Neuron (in vitro differentiated cells): ENCODE data around the gene YTHDC2.

Experiments
- H2AFZ ChIP-seq: one replicate; pipeline ENCODE4 v1.6.1; 2013; ENCODE audit warnings: low read depth, mild to moderate bottlenecking, inconsistent platforms, low read length, moderate library complexity
- H3K27me3 ChIP-seq: one replicate; pipeline ENCODE4 v1.6.1; 2013; ENCODE audit warnings: low read length; ENCODE audit not compliant: insufficient read depth
- H3K36me3 ChIP-seq: one replicate; pipeline ENCODE4 v1.6.1; 2013; ENCODE audit warnings: low read length; ENCODE audit not compliant: insufficient read depth
- H3K4me1 ChIP-seq: one replicate; pipeline ENCODE4 v1.6.1; 2013; ENCODE audit warnings: low read length; ENCODE audit not compliant: insufficient read depth
- H3K4me3 ChIP-seq: 2 replicates; pipeline ENCODE4 v1.5.1; 2013; ENCODE audit warnings: mild to moderate bottlenecking, low read length, moderate library complexity
- H3K9me3 ChIP-seq: one replicate; pipeline ENCODE4 v1.6.1; 2013; ENCODE audit warnings: low read length

The YTHDC2 gene

GRCh38 chr5:113502073-113502472 is 11.4 kb upstream of the YTHDC2 start:
- H3K27me3 ChIP-seq: peaks cover 7% of the 10 kb centered on the region
- no peaks in the 10 kb centered on the region for H3K9me3 ChIP-seq
- no peak overlapping the region for H2AFZ ChIP-seq
- H3K4me1 ChIP-seq: no peaks in the 10 kb centered on the region
- H3K36me3 ChIP-seq: no peaks in the 10 kb centered on the region
- H3K4me3 ChIP-seq: no peak overlapping the region

GRCh38 chr5:113503146-113503545 is 10.3 kb upstream of the YTHDC2 start:
- Histone ChIP-seq H3K36me3 (no peaks in the 10 kb centered on the region), H3K27me3 (peaks cover 7% of the 10 kb centered on the region), H3K4me3 (no peak overlapping the region), H3K4me1 (no peaks in the 10 kb centered on the region), H2AFZ (no peak overlapping the region), H3K9me3 (no peaks in the 10 kb centered on the region)

GRCh38 chr5:113505181-113505580 is 8.3 kb upstream of the YTHDC2 start:
- peaks cover 7% of the 10 kb centered on the region for H3K27me3 ChIP-seq
- H3K4me1 ChIP-seq: no peaks in the 10 kb centered on the region
- no peak overlapping the region for H3K4me3 ChIP-seq
- no peak overlapping the region for H2AFZ ChIP-seq
- H3K9me3 ChIP-seq: no peaks in the 10 kb centered on the region
- H3K36me3 ChIP-seq: no peaks in the 10 kb centered on the region

GRCh38 chr5:113507601-113508000 is 5.9 kb upstream of the YTHDC2 start:
- H3K4me3 ChIP-seq: no peak overlapping the region
- H2AFZ ChIP-seq: no peak overlapping the region
- H3K4me1 ChIP-seq: no peaks in the 10 kb centered on the region
- H3K36me3 ChIP-seq: no peaks in the 10 kb centered on the region
- peaks cover 4% of the 10 kb centered on the region for H3K27me3 ChIP-seq
- no peaks in the 10 kb centered on the region for H3K9me3 ChIP-seq

- Histone ChIP-seq H3K36me3 (no peaks in the 10 kb centered on the region), H3K27me3 (no peaks in the 10 kb centered on the region), H3K4me3 (no peak overlapping the region), H3K4me1 (no peaks in the 10 kb centered on the region), H2AFZ (no peak overlapping the region), H3K9me3 (no peaks in the 10 kb centered on the region)
These were observed 4.7 kb upstream of the YTHDC2 start for GRCh38 chr5:113508756-113509155.

GRCh38 chr5:113510836-113511451 is 2.5 kb upstream of the YTHDC2 start:
- no peak overlapping the region for H3K4me3 ChIP-seq
- H3K36me3 ChIP-seq: peaks cover 7% of the 10 kb centered on the region
- no peaks in the 10 kb centered on the region for H3K9me3 ChIP-seq
- H3K4me1 ChIP-seq: peaks cover 9% of the 10 kb centered on the region
- no peaks in the 10 kb centered on the region for H3K27me3 ChIP-seq
- H2AFZ ChIP-seq: no peak overlapping the region

- Histone ChIP-seq H3K27me3 (no peaks in the 10 kb centered on the region), H3K36me3 (peaks cover 15% of the 10 kb centered on the region), H2AFZ (no peak overlapping the region), H3K9me3 (no peaks in the 10 kb centered on the region), H3K4me3 (no peak overlapping the region), H3K4me1 (peaks cover 9% of the 10 kb centered on the region)
These were observed 1.2 kb upstream of the YTHDC2 start for GRCh38 chr5:113512341-113512740.

GRCh38 chr5:113514289-113514635 is 768 bp downstream of the YTHDC2 start:
- Histone ChIP-seq H3K4me3 (peak overlapping the region; percentile 74), H3K27me3 (no peaks in the 10 kb centered on the region), H3K4me1 (peaks cover 9% of the 10 kb centered on the region), H2AFZ (peak overlapping the region; percentile 83), H3K36me3 (peaks cover 22% of the 10 kb centered on the region), H3K9me3 (no peaks in the 10 kb centered on the region)

GRCh38 chr5:113518884-113519283 is 5.4 kb downstream of the YTHDC2 start:
- Histone ChIP-seq H3K36me3 (peaks cover 26% of the 10 kb centered on the region), H3K27me3 (no peaks in the 10 kb centered on the region), H2AFZ (no peak overlapping the region)

GRCh38 chr5:113519412-113519811 is 5.9 kb downstream of the YTHDC2 start:
- H3K4me3 ChIP-seq: no peak overlapping the region
- peaks cover 26% of the 10 kb centered on the region for H3K36me3 ChIP-seq
- peaks cover 8% of the 10 kb centered on the region for H3K4me1 ChIP-seq
- no peak overlapping the region for H2AFZ ChIP-seq
- no peaks in the 10 kb centered on the region for H3K27me3 ChIP-seq
- no peaks in the 10 kb centered on the region for H3K9me3 ChIP-seq

More at GRCh38 chr5:113518884-113519283, 5.4 kb downstream of the YTHDC2 start:
- Histone ChIP-seq H3K4me3 (no peak overlapping the region), H3K4me1 (peaks cover 9% of the 10 kb centered on the region), H3K9me3 (no peaks in the 10 kb centered on the region)

GRCh38 chr5:113520429-113520828 is 6.9 kb downstream of the YTHDC2 start:
- H3K27me3 ChIP-seq: no peaks in the 10 kb centered on the region
- no peak overlapping the region for H3K4me3 ChIP-seq
- no peak overlapping the region for H2AFZ ChIP-seq
- H3K4me1 ChIP-seq: peaks cover 3% of the 10 kb centered on the region
- no peaks in the 10 kb centered on the region for H3K9me3 ChIP-seq
- H3K36me3 ChIP-seq: peaks cover 25% of the 10 kb centered on the region

GRCh38 chr5:113520899-113521298 is 7.4 kb downstream of the YTHDC2 start:
- no peaks in the 10 kb centered on the region for H3K4me1 ChIP-seq
- no peaks in the 10 kb centered on the region for H3K27me3 ChIP-seq
- no peak overlapping the region for H2AFZ ChIP-seq
- no peaks in the 10 kb centered on the region for H3K9me3 ChIP-seq
- H3K36me3 ChIP-seq: peaks cover 20% of the 10 kb centered on the region
- no peak overlapping the region for H3K4me3 ChIP-seq

GRCh38 chr5:113523168-113523567 is 9.7 kb downstream of the YTHDC2 start:
- Histone ChIP-seq H3K4me3 (no peak overlapping the region), H3K36me3 (peaks cover 7% of the 10 kb centered on the region), H3K9me3 (no peaks in the 10 kb centered on the region), H2AFZ (no peak overlapping the region), H3K4me1 (peaks cover 3% of the 10 kb centered on the region), H3K27me3 (no peaks in the 10 kb centered on the region)

GRCh38 chr5:113524927-113525326 is 11.4 kb downstream of the YTHDC2 start:
- Histone ChIP-seq H3K27me3 (no peaks in the 10 kb centered on the region), H3K36me3 (peaks cover 5% of the 10 kb centered on the region), H3K4me3 (no peak overlapping the region), H3K4me1 (peaks cover 3% of the 10 kb centered on the region), H2AFZ (no peak overlapping the region), H3K9me3 (no peaks in the 10 kb centered on the region)
